GM23248 (cell line): ENCODE results near the gene ZBTB45.

Experiments
- EZH2 ChIP-seq: fragments of 200-600 bp; sonication (generic); IDR thresholded peaks from 2 replicates; pipeline ENCODE4 v1.6.1; 2018; ENCODE audit warnings: antibody characterized with exemption, mild to moderate bottlenecking; ENCODE audit not compliant: insufficient read depth, poor library complexity, severe bottlenecking
- EZH2phosphoT487 ChIP-seq: fragments of 200-600 bp; sonication (generic); IDR thresholded peaks from 2 replicates; pipeline ENCODE4 v1.6.1; 2018; ENCODE audit warnings: antibody characterized with exemption, moderate library complexity, mild to moderate bottlenecking, low read depth; ENCODE audit not compliant: insufficient read depth

DNA sequence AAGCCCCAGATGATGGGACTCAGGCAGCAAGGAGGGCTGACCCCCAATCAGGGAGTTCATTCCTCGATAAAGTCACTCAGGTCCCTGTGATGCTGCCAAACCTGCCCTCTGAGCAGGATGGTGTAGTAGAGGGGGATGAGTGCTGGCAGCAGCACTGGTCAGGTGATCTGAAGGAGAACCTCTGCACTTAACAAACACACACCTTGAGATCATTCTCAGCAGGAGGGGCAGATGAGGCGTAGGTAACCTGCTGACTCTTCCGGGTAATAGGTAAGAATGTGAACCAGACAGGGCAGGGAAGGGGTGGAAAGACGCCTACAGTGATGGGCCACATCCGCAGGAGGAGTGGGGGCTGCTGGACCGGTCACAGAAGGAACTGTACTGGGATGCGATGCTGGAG is 40.3 kb downstream of the ZBTB45 start:
- no peak for TF ChIP-seq EZH2
- no peak for TF ChIP-seq EZH2phosphoT487
